Measurements from ENCODE around the gene TMEM258. TPM values are rescaled to one million over a fixed set of nuclear protein-coding genes. Genes with fewer than 3 reads are reported as not detected.

The TMEM258 gene
- total RNA-seq, 1 experiment from 2014 or later: 201 TPM

- Histone ChIP-seq H3K9ac (ENCODE audit: extremely low read depth, insufficient read length, low read length) (no peak overlapping the region), H2BK15ac (ENCODE audit: low read depth, low read length) (no peak overlapping the region), H3K27ac (ENCODE audit: insufficient read length, low read depth, low read length) (no peak overlapping the region), H3K56ac (ENCODE audit: insufficient read length, low read depth, low read length) (no peak overlapping the region), H3K18ac (ENCODE audit: insufficient read length, low read depth, low read length) (no peak overlapping the region), H4K8ac (replicated peaks; ENCODE audit: insufficient read length, low read depth, low read length) (no peak overlapping the region), H3K4me2 (ENCODE audit: insufficient read depth, insufficient read length, low read length) (no peak overlapping the region), H3K4me1 (ENCODE audit: insufficient read depth, low read length) (peaks cover 2% of the 10 kb centered on the region; the same call in 1 of the 2 replicates), H2AK5ac (ENCODE audit: insufficient read length, low read length) (no peak overlapping the region), H2AFZ (ENCODE audit: low read length) (no peak overlapping the region), H3T11ph (ENCODE audit: low read length) (no peak overlapping the region), H4K20me1 (ENCODE audit: control insufficient read depth, insufficient read depth, insufficient read length) (no peaks in the 10 kb centered on the region), H3K79me2 (ENCODE audit: insufficient read depth, low read length) (no peaks in the 10 kb centered on the region), H3K9me3 (ENCODE audit: control insufficient read depth, low read depth, low read length) (no peaks in the 10 kb centered on the region), H3K79me1 (ENCODE audit: insufficient read depth, low read depth, low read length, poor library complexity, severe bottlenecking) (no peaks in the 10 kb centered on the region), H3K27me3 (ENCODE audit: insufficient read depth, low read length) (no peaks in the 10 kb centered on the region), H4K5ac (ENCODE audit: insufficient read length, low read depth, low read length) (no peak overlapping the region), H4K91ac (ENCODE audit: insufficient read length, low read depth, low read length) (no peak overlapping the region), H2BK120ac (ENCODE audit: low read depth, low read length, poor library complexity, severe bottlenecking) (no peak overlapping the region), H2BK12ac (ENCODE audit: insufficient read length, low read depth, low read length) (no peak overlapping the region), H2BK20ac (ENCODE audit: low read depth, low read length, poor library complexity, severe bottlenecking) (no peak overlapping the region), H3K4ac (ENCODE audit: low read depth, low read length) (no peak overlapping the region), H3K23me2 (ENCODE audit: insufficient read length, low read depth, low read length, poor library complexity, severe bottlenecking) (no peaks in the 10 kb centered on the region), H3K23ac (ENCODE audit: insufficient read length, low read depth, low read length) (no peak overlapping the region), H2BK5ac (ENCODE audit: insufficient read length, low read length) (no peak overlapping the region), H3K14ac (ENCODE audit: insufficient read depth, low read length) (peak overlapping the region; percentile 41; the same call in 1 of the 2 replicates)
- H3K27me3 Mint-ChIP-seq (ENCODE audit: low read depth): peaks cover 16% of the 10 kb centered on the region
- no peak for TF ChIP-seq CTCF (conservative IDR thresholded peaks at IDR 0.05)
- no peaks in the 10 kb centered on the region; a peak in 2 of 5 replicates for H3K9me3 Mint-ChIP-seq
- H3K4me3 Mint-ChIP-seq: no peak overlapping the region
- peak overlapping the region in 1 of 3 experiments; percentile 76; a peak in 2 of 7 replicates for H3K27ac Mint-ChIP-seq
- no peak for DNase-seq
- peaks cover 27 to 44% of the 10 kb centered on the region in 2 experiments for H3K4me1 Mint-ChIP-seq
- H3K36me3 Mint-ChIP-seq (ENCODE audit: insufficient read depth in 1 of 3, low read depth in 3 of 3): peaks cover 5 to 12% (median 5%) of the 10 kb centered on the region in 3 experiments; a peak in 5 of 7 replicates
- WGBS (ENCODE audit: extremely low coverage, insufficient read length, low lambda C conversion rate): no CpG with 5 or more reads among the region's 19 CpGs
Observed at GRCh38 chr11:61746442-61747191, 45.8 kb downstream of the TMEM258 start.
